ENCODE measurements around the gene TIMM13.
"Not testable (repeated sequence)": the region's sequence is repeated elsewhere in the genome, so short reads cannot be mapped to it uniquely, and the experiment has no call there.

- TF ChIP-seq POLR2A (IDR thresholded peaks at IDR 0.05); CTCF (IDR thresholded peaks at IDR 0.05 in 4 of 5, conservative IDR thresholded peaks at IDR 0.05 in 1 of 5): not testable (repeated sequence)
Measured at GRCh38 chr19:2417436-2417835, 9.9 kb downstream of the TIMM13 start.
